PC-9 (cell line): Measurements from ENCODE around the gene IFI44.

Source experiments
- CTCF ChIP-seq: fragments of 200-600 bp; sonication (generic); conservative IDR thresholded peaks from 2 replicates; pipeline ENCODE4 v1.6.1; 2017; ENCODE audit warnings: mixed run types, antibody characterized with exemption, mild to moderate bottlenecking, moderate library complexity
- EZH2 ChIP-seq: fragments of 200-600 bp; sonication (generic); IDR thresholded peaks from 2 replicates; pipeline ENCODE4 v1.8.0; 2017; ENCODE audit warnings: antibody characterized with exemption, low read depth

- TF ChIP-seq CTCF (no peak), EZH2 (no peak)
These were observed 16.4 kb upstream of the IFI44 start for GRCh38 chr1:78633209-78633608.
